T-helper 1 cell (primary cell): ENCODE data around the gene GIMAP8.
"Not testable (repeated sequence)": the region's sequence is repeated elsewhere in the genome, so short reads cannot be mapped to it uniquely, and the experiment has no call there.

Experiments
- DNase-seq, 5 donors: peaks; one replicate each; pipeline ENCODE4 v3.0.0-alpha.2; 2012 to 2020

GIMAP8 gene

GRCh38 chr7:150468241-150468640, 17.8 kb downstream of the GIMAP8 start:
- no peak for DNase-seq

DNA sequence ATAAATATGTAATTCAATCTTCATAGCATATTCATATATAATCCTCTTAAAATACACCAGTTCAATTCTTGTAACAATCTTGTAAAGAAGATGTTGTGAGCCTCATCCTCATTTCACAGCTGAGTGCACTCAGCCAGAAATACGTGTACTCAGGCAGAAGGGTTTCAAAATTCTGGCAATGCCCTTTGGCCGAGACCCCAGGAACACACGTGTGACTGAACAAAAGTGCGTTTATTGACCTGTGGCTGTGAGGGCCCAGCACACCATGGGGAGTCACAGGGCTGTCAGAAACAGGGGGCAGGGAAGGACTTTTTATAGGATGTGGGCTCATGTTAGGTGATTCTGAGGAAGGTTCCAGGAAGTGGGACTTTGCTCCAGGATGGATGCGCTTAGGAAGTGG, 21.5 kb downstream of the GIMAP8 start:
- no peak for DNase-seq

GRCh38 chr7:150473902-150474301, 23.5 kb downstream of the GIMAP8 start:
- DNase-seq: no peak

GRCh38 chr7:150476285-150476684, 25.9 kb downstream of the GIMAP8 start:
- DNase-seq: no peak

- DNase-seq: peak in 1 of 5 donors; percentile 27
These were observed 26.6 kb downstream of the GIMAP8 start for GRCh38 chr7:150476819-150477631.

- peak in 2 of 5 donors; percentile 30 to 60 for DNase-seq
These were observed 28.7 kb downstream of the GIMAP8 start for GRCh38 chr7:150479023-150479716.

DNA sequence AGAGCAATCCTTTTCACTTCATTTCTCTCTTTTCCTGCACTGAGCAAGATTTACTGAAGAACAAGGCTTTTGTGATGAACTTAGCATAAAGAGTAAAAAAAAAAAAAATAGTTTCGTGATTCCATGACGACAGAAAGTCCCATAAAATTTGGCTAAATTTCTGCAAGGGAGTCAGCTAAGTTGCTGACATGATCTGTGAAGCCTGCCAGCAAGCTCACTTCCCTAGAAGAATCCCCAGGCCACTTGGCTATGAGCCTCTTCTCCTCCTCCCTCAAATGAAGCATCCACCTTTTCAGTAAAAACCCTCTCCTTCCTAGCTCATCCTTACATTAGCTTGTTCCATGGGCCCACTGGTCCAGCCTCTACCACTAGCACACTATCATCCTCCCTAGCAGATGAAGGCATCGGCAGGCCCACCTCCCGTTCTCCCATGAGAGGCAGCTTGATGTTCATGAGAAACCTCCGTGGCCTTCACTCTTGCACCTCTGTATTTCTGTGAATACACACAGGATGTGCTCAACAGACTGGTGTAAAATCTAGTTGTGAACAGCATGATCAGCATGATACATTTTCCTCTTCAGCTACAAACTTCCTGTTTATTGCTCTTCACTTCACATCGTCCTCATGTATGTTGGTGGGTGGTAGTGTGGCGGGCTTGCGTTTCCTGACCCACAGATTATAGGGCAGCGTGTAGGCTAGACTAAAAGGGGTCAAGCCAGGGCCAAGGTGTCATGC, 30.9 kb downstream of the GIMAP8 start:
- peak in 4 of 5 donors; percentile 20 to 89 (median 32) for DNase-seq

DNA sequence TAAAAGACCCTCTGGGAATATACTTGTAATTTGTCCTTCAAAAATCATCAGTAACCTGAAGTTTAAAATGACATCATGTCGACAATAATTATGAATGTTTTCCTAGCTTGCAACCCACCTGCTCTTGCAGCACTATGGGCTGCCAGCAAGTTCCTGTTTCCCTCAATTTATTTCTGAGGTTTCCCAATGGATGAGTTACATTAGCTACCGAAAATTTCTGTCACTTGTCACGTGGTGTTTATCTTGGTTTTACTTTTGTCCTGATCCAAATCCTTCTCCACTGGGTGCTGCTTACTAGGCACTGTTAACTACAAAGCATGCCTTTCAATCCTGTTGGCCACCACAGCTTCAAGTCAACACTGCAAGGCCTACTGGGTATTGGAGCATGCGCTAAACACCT, 31.5 kb downstream of the GIMAP8 start:
- no peak for DNase-seq

DNA sequence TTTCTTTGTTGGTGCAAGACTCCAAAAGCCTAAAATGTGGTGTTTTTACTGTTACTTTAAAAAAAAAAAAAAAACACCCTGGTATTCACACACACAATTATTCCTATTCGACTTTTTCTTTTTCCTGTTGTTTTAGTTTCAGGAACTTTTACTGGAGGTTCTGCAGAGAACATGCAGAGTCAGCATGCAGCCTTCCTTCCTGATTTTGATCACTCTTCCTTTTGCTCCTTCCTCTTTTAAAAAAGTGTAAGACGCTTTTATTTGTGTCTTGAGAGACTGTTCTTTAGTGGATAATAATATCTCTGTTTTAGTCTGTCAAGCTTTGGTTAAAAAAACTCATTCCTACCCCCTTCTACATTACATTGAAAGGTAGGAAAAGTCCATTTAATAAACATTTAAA, 33.1 kb downstream of the GIMAP8 start:
- not testable (repeated sequence) for DNase-seq

DNA sequence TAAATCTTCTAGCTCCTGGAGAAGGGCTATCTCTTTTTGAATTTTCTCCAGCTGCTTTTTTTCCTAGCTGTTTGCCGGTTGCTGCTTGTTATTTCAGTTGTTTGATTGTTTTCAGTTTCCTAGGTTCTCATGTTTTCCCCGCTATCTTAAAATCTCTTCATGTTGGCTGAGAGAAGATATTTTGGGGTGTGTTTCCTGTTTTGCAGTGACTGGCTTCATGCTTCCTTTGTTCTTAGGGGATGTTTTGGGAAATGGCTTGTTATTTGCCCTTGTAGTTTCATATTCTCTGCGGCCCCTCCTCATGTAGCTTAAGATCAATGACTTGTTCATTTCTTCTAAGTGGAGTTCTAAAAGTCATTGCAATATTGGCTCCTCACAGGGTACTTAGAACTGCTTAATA, 33.6 kb downstream of the GIMAP8 start:
- DNase-seq: peak in 1 of 5 donors; percentile 37

GRCh38 chr7:150487625-150488024, 37.2 kb downstream of the GIMAP8 start:
- DNase-seq: no peak

- DNase-seq: no peak
These were observed 39.4 kb downstream of the GIMAP8 start for GRCh38 chr7:150489782-150490181.

DNA sequence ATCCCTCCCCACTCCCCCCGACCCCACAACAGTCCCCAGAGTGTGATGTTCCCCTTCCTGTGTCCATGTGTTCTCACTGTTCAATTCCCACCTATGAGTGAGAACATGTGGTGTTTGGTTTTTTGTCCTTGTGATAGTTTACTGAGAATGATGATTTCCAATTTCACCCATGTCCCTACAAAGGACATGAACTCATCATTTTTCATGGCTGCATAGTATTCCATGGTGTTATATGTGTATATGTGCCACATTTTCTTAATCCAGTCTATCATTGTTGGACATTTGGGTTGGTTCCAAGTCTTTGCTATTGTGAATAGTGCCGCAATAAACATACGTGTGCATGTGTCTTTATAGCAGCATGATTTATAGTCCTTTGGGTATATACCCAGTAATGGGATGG, 43.0 kb downstream of the GIMAP8 start:
- DNase-seq: not testable (repeated sequence)

DNA sequence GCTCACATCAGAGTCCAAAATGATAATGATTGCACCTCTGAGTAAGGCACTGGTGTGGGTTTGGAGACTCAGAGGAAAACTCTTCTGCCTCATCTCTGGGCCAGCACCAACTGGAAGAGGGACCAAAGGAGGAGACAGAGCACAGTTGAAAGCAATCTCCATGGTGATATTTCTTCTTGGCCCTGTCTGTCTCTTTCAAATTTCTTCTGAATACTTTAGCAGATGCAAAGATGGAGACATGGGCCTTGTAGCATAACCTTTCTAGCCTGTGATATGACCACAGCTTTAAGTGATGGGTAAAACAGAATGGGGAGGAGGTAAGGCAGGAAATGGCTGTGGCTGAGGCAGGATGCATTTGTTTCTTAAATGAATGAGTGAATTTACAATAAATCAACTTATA, 52.1 kb downstream of the GIMAP8 start:
- DNase-seq: peak in 1 of 5 donors; percentile 86

- no peak for DNase-seq
These were observed 52.7 kb downstream of the GIMAP8 start for GRCh38 chr7:150503155-150503554.

DNA sequence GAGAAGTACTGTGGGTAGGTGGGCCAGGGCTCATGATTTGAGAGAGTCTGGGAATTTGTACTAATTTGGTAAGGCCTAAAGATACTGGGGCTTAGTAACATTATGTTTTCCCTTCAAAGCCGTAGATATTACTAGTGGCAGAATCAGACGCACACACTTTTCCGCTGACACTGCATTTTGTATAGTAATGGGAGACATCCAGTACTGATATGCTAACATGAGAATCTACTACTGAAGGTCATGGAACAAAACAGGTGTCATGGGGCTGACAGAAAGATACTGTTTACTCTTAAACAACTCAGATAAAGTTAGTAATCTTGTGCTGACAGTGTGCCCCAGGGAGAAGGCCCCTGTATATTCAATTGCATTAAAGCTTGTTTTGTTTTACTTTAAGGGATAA, 53.2 kb downstream of the GIMAP8 start:
- DNase-seq: no peak

GRCh38 chr7:150507947-150508602, 57.6 kb downstream of the GIMAP8 start:
- DNase-seq: peak in 1 of 5 donors; percentile 67

DNA sequence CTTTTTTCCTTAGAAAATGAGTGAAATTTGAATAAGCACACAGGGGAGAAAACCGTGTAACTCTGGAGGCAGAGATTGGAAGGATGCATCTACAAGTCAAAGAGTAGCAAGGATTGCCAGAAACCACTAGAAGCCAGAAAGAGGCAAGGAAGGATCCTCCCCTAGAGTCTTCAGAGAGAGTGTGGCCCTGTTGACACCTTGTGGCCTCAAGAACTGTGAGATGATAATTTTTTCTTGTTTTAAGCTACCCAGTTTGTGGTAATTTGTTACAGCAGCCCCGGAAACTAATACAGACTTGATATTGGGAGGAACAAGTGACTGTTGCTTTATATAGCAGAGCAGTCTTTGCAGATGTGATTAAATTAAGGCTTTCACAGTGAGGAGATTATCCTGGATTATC, 60.6 kb downstream of the GIMAP8 start:
- peak in 1 of 5 donors; percentile 70 for DNase-seq

DNA sequence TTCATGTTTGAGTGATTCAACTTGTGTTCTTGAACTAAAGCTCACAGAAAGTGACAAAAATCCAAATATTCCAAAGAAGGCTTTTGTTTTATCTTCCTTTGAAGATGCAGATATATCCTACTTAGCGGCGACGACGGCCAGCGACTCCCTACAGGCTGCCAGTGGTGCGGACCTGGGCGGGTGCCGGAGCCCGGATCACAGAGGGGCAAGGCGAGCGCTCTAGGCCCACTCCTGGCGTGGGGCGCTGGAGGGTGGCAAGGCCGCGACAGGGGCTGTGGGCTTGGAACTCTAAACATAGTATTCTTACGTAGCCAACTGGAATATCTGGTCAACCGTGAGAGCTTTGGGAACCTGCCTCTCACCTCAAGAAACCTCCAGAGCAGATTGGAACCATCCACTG, 63.3 kb downstream of the GIMAP8 start:
- no peak for DNase-seq

GRCh38 chr7:150514748-150515222, 64.4 kb downstream of the GIMAP8 start, which contains the start of gene GIMAP7:
GIMAP7 (plus strand) TSS chr7:150514872; CDS start chr7:150519975, 5,103 bp downstream.
- DNase-seq: peak; percentile 14 to 85 (median 40)

GRCh38 chr7:150515248-150516147, 65.1 kb downstream of the GIMAP8 start:
- peak in 1 of 5 donors; percentile 52 for DNase-seq
